ENCODE data around the gene FAM20B.

FAM20B gene

GRCh38 chr1:179103999-179104398, 78.3 kb downstream of the FAM20B start:
- ATAC-seq (ENCODE audit: low read depth) (no peak), DNase-seq (ENCODE audit: low spot score in 2 of 2) (no peak)
- Mint-ChIP-seq H3K9me3 (no peaks in the 10 kb centered on the region), H3K27me3 (no peaks in the 10 kb centered on the region), H3K4me3 (no peak overlapping the region), H3K27ac (no peak overlapping the region), H3K4me1 (no peaks in the 10 kb centered on the region), H3K36me3 (peaks cover 2% of the 10 kb centered on the region)

DNA sequence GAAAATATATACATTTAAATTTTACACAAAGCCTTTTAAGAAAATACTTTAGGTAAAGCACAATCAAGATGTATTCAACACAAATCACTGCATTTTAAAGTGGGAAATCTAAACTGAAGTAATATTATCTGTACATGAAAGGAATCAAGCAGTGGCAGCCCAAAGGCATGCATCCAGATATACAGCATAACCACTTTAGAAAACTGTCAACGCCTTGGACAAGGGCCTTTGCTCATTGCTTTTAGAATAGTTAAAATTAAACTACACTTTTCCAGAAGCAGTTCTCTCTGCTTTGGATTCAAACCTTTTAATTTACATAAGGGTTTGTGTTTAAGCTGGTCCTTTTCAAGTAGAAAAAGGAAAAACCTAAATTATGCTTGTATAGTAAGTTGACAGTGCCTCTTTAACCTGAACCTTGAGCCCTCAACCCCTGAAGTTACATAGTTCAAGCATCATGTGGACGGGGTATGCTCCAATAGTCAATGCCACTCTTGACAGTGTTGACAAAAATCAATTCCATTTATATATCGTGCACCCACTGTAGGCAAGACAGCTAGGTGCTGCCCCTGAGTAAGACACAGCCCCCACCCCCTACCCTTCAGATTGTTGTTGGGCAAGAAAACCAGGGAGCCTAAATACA, 79.0 kb downstream of the FAM20B start:
- no peaks in the 10 kb centered on the region for H3K4me1 Mint-ChIP-seq
- no peak for ATAC-seq (ENCODE audit: low read depth)
- H3K9me3 Mint-ChIP-seq = no peaks in the 10 kb centered on the region
- peaks cover 7% of the 10 kb centered on the region for H3K36me3 Mint-ChIP-seq
- H3K4me3 Mint-ChIP-seq = no peak overlapping the region
- no peak for DNase-seq (ENCODE audit: low spot score in 2 of 2)
- H3K27ac Mint-ChIP-seq = no peak overlapping the region
- no peaks in the 10 kb centered on the region for H3K27me3 Mint-ChIP-seq

DNA sequence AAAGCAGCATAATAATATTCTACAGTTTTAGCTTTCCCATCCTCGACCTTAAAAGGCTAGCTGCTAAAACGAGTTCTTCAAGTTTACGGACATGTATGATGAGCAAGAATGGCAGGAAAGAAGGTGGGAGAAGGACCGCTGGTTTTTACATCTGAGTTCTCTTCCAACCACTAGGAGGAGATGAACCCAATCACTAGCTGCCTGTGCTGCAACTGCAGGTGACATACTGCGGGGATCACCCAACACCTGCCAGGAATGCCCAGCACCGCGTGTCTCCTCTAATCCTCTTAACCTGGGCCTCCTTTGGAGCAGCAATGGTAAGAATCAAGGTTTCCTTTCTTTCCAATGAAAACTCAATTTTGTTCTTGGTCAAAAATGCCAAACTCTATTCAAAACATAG, 79.7 kb downstream of the FAM20B start:
- Mint-ChIP-seq H3K36me3 (peaks cover 11% of the 10 kb centered on the region), H3K27me3 (no peaks in the 10 kb centered on the region), H3K9me3 (no peaks in the 10 kb centered on the region), H3K27ac (no peak overlapping the region), H3K4me1 (no peaks in the 10 kb centered on the region), H3K4me3 (no peak overlapping the region)
- no peak for DNase-seq (ENCODE audit: low spot score in 2 of 2)
- ATAC-seq (ENCODE audit: low read depth) = peak; percentile 62

DNA sequence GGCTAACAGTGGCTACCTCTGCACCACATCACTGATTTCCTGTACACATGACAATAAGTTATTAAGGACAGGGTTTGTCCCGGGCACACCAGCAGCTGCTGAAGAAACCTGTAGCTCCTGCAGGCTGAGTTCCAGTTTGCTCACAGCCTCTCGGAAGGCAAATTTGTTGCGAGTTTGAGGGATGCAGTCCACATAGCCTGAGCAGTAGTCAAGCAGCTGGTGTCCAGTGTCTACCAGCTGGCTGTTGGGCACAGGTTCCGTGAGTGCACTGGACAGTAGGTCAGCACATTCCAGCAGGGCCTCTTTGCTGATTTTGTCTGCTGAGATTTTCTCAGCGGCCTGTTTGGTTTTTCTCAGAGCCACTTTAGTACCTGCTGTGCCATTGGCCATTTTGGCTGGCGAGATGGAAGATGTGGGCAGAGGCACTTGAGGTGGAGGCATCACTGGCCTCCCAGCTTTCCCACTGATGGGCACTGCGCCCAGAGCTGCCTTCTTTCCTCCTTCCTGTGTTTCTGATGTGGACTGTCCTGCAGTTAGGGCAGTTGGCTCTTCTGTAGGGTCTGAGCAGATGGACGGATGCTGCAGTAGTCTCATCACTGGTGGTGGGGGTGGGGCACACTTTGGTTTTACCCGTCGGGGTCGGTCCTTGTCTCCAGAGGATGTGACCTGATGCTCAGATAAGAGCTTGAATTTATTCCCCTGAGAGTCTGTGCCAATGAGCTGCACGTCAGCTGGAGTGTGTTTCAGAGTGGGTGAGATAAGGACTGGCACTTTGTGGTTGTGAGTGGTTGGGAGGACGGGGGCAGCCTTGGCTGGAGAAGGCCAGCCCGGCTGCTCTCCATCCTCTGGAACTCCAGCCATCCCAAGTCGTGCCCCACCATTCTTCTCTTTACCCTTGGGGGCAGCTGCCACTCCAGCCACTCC, 82.3 kb downstream of the FAM20B start:
- H3K4me1 Mint-ChIP-seq = no peaks in the 10 kb centered on the region
- no peak for ATAC-seq (ENCODE audit: low read depth)
- H3K27me3 Mint-ChIP-seq = no peaks in the 10 kb centered on the region
- H3K4me3 Mint-ChIP-seq = no peak overlapping the region
- peaks cover 9% of the 10 kb centered on the region for H3K36me3 Mint-ChIP-seq
- no peak overlapping the region for H3K27ac Mint-ChIP-seq
- no peak for DNase-seq (ENCODE audit: low spot score in 2 of 2)
- no peaks in the 10 kb centered on the region for H3K9me3 Mint-ChIP-seq

DNA sequence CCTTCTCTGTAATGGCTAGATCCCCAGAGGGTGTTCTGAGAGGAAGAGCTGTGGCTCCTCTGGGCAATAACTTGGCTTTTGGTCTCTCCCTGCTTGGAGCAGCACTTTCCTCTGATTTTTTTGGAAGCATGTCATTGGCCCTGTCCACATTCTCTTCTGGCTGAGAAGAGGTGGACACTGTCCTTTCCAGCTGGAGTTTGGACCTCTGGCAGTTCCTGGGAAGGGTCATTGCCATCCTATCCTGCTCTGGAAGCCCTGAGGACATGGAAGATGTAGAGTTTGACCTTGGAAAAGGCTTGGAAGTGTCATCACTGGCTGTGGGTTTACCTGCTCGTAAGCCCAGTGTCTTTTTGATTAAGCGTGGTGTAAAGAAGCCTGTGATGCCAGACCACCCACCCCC, 83.0 kb downstream of the FAM20B start:
- Mint-ChIP-seq H3K4me1 (no peaks in the 10 kb centered on the region), H3K27ac (no peak overlapping the region), H3K9me3 (no peaks in the 10 kb centered on the region), H3K4me3 (no peak overlapping the region), H3K27me3 (no peaks in the 10 kb centered on the region), H3K36me3 (peaks cover 9% of the 10 kb centered on the region)
- DNase-seq (ENCODE audit: low spot score in 2 of 2) (no peak), ATAC-seq (ENCODE audit: low read depth) (no peak)

- Mint-ChIP-seq H3K4me3 (no peak overlapping the region), H3K36me3 (peaks cover 13% of the 10 kb centered on the region), H3K27ac (no peak overlapping the region), H3K4me1 (no peaks in the 10 kb centered on the region), H3K27me3 (no peaks in the 10 kb centered on the region), H3K9me3 (no peaks in the 10 kb centered on the region)
- DNase-seq (ENCODE audit: low spot score in 2 of 2) = no peak
- no peak for ATAC-seq (ENCODE audit: low read depth)
Observed at GRCh38 chr1:179115181-179115580, 89.5 kb downstream of the FAM20B start.

DNA sequence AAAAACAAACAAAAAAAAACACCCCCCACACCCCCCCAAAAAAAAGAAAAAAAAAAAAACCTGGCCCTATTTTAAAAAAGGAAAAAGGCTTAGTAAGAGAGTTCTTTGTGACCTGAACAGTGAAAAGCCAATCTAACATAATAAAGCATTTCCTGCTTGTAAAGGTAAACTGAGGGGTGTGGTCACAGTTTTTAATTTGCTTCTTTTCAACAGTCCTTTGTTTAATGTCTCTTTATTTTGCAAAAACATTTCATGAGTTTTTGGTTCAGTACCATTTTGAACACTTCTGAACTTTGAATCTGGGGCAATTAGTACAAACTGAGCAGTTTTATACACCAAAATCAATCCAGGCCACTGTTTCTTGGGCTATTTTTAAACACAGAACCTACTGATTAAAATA, 93.8 kb downstream of the FAM20B start:
- DNase-seq (ENCODE audit: low spot score in 2 of 2) (no peak), ATAC-seq (ENCODE audit: low read depth) (no peak)
- no peaks in the 10 kb centered on the region for H3K27me3 Mint-ChIP-seq

GRCh38 chr1:179120736-179121135, 95.0 kb downstream of the FAM20B start:
- peaks cover 9% of the 10 kb centered on the region for H3K36me3 Mint-ChIP-seq
- H3K27ac Mint-ChIP-seq = no peak overlapping the region

More for the DNA sequence above, 93.8 kb downstream of the FAM20B start:
- Mint-ChIP-seq H3K4me3 (no peak overlapping the region), H3K9me3 (no peaks in the 10 kb centered on the region), H3K27ac (no peak overlapping the region), H3K36me3 (peaks cover 9% of the 10 kb centered on the region), H3K4me1 (peaks cover 4% of the 10 kb centered on the region)

GRCh38 chr1:179121159-179121938, 95.7 kb downstream of the FAM20B start:
- peaks cover 9% of the 10 kb centered on the region for H3K36me3 Mint-ChIP-seq
- no peak overlapping the region for H3K4me3 Mint-ChIP-seq
- no peaks in the 10 kb centered on the region for H3K27me3 Mint-ChIP-seq
- peak in 1 of 2 donors; percentile 12 for DNase-seq (ENCODE audit: low spot score in 2 of 2)
- peak; percentile 32 for ATAC-seq (ENCODE audit: low read depth)
- H3K27ac Mint-ChIP-seq = no peak overlapping the region
- peaks cover 5% of the 10 kb centered on the region for H3K4me1 Mint-ChIP-seq
- H3K9me3 Mint-ChIP-seq = no peaks in the 10 kb centered on the region

More at GRCh38 chr1:179120736-179121135, 95.0 kb downstream of the FAM20B start:
- no peaks in the 10 kb centered on the region for H3K9me3 Mint-ChIP-seq
- no peak overlapping the region for H3K4me3 Mint-ChIP-seq
- H3K4me1 Mint-ChIP-seq = peaks cover 5% of the 10 kb centered on the region
- no peaks in the 10 kb centered on the region for H3K27me3 Mint-ChIP-seq
- ATAC-seq (ENCODE audit: low read depth) (no peak), DNase-seq (ENCODE audit: low spot score in 2 of 2) (no peak)

DNA sequence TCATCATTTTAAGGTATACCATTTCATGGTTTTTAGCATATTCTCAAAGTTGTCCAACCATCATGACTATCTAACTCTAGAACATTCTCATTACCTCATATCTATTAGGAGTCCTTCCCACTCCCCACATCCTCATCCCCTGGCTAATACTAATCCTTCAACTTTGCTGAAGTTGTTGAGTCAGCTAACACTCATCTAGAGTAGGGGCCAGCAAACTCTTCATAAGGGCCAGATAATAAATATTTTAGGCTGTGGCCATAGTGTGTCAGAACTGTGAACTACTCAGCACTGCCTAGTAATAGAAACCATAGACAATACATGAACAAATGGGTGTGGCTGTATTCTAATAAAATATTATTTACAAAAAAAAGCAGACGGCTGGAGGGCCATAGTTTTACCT, 99.2 kb downstream of the FAM20B start:
- ATAC-seq (ENCODE audit: low read depth) = no peak
- no peak for DNase-seq (ENCODE audit: low spot score in 2 of 2)
- Mint-ChIP-seq H3K4me1 (peaks cover 9% of the 10 kb centered on the region), H3K27ac (peak overlapping the region; percentile 12), H3K4me3 (no peak overlapping the region), H3K36me3 (peaks cover 6% of the 10 kb centered on the region), H3K27me3 (no peaks in the 10 kb centered on the region), H3K9me3 (peaks cover 1% of the 10 kb centered on the region)
